HFFc6 (cell line): Measurements from ENCODE around the gene PHF1. TPM values are rescaled to one million over a fixed set of nuclear protein-coding genes. Genes with fewer than 3 reads are reported as not detected.

Experiments
- DNase-seq: peaks from one replicate; pipeline ENCODE4 v3.0.0-alpha.2; 2018
- H3K27ac Mint-ChIP-seq: 2 replicates; pipeline ENCODE4 v1.8.0; 2020; ENCODE audit warnings: mild to moderate bottlenecking, mixed read lengths
- H3K27me3 Mint-ChIP-seq: 2 replicates; pipeline ENCODE4 v1.8.0; 2021; ENCODE audit warnings: mild to moderate bottlenecking, moderate library complexity, mixed read lengths; ENCODE audit not compliant: insufficient read depth
- H3K36me3 Mint-ChIP-seq: 2 replicates; pipeline ENCODE4 v1.8.0; 2021; ENCODE audit warnings: low read depth, mixed read lengths
- H3K4me1 Mint-ChIP-seq: 2 replicates; pipeline ENCODE4 v1.8.0; 2020; ENCODE audit warnings: low read depth, mixed read lengths
- H3K4me3 Mint-ChIP-seq: 2 replicates; pipeline ENCODE4 v1.8.0; 2020; ENCODE audit warnings: mild to moderate bottlenecking, moderate library complexity, mixed read lengths
- H3K9me3 Mint-ChIP-seq: 2 replicates; pipeline ENCODE4 v1.8.0; 2020; ENCODE audit warnings: mild to moderate bottlenecking, mixed read lengths
- total RNA-seq, 6 experiments: library from RNA; stranded (reverse); fragmentation: NEBNext Ultra II Directional; extraction: Animal tissue kit (Norgen Biotek cat#: 25700); gene quantifications; 2 replicates in 1 of 6; 3 replicates in 5 of 6; pipeline ENCODE4 v1.2.3, GENCODE V29; 2021
- TF ChIP-seq, protein P1 (sequence below): fragments of 200-600 bp; sonication (generic); IDR thresholded peaks from 2 replicates; pipeline ENCODE4 v1.5.0; 2021; ENCODE audit warnings: antibody characterized with exemption, mild to moderate bottlenecking

The PHF1 gene
- total RNA-seq, 6 experiments from 2014 or later, result 43.2 to 52.8 (median 51.4) TPM

DNA sequence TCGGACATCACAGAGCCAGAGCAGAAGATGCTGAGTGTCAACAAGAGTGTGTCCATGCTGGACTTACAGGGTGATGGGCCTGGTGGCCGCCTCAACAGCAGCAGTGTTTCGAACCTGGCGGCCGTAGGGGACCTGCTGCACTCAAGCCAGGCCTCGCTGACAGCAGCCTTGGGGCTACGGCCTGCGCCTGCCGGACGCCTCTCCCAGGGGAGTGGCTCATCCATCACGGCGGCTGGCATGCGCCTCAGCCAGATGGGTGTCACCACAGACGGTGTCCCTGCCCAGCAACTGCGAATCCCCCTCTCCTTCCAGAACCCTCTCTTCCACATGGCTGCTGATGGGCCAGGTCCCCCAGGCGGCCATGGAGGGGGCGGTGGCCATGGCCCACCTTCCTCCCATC is 32.2 kb downstream of the PHF1 start:
- Mint-ChIP-seq H3K9me3 (no peaks in the 10 kb centered on the region), H3K36me3 (peaks cover 28% of the 10 kb centered on the region), H3K4me1 (peaks cover 12% of the 10 kb centered on the region), H3K27me3 (no peaks in the 10 kb centered on the region; the same call in 1 of the 2 replicates), H3K4me3 (no peak overlapping the region), H3K27ac (no peak overlapping the region)
- TF ChIP-seq, protein P1, sequence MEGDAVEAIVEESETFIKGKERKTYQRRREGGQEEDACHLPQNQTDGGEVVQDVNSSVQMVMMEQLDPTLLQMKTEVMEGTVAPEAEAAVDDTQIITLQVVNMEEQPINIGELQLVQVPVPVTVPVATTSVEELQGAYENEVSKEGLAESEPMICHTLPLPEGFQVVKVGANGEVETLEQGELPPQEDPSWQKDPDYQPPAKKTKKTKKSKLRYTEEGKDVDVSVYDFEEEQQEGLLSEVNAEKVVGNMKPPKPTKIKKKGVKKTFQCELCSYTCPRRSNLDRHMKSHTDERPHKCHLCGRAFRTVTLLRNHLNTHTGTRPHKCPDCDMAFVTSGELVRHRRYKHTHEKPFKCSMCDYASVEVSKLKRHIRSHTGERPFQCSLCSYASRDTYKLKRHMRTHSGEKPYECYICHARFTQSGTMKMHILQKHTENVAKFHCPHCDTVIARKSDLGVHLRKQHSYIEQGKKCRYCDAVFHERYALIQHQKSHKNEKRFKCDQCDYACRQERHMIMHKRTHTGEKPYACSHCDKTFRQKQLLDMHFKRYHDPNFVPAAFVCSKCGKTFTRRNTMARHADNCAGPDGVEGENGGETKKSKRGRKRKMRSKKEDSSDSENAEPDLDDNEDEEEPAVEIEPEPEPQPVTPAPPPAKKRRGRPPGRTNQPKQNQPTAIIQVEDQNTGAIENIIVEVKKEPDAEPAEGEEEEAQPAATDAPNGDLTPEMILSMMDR, result no peak
- no peak for DNase-seq

GRCh38 chr6:33443619-33444504 is 33.0 kb downstream of the PHF1 start:
- Mint-ChIP-seq H3K27me3 (no peaks in the 10 kb centered on the region; the same call in 1 of the 2 replicates), H3K9me3 (no peaks in the 10 kb centered on the region), H3K36me3 (peaks cover 28% of the 10 kb centered on the region), H3K27ac (no peak overlapping the region), H3K4me1 (peaks cover 12% of the 10 kb centered on the region), H3K4me3 (no peak overlapping the region)
- DNase-seq, result no peak
- TF ChIP-seq, protein P1, result no peak

DNA sequence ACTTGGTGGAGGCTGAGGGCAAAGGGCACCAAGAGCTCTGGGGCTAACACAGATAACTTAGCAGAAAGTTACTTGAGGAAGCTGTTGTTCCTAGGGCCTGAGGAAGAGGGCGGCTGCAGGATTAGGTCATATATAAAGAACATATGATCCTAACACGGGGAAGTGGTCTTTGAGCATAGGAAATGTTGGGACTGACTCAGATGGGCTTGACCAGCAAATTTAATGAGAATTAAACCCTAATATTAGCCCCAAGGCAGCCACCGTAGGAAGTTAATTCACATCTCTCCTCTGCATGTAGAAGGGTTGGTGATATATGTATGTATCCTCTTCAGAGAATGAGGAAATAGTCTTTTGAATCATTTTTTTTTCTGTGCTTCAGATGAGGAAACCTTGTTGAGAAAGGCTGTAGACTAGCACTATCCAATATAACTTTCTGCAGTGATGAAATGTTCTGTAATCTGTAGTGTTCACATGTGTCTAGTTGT is 34.3 kb downstream of the PHF1 start:
- peak overlapping the region; percentile 36; the same call in 1 of the 2 replicates for H3K27ac Mint-ChIP-seq
- no peak for DNase-seq
- no peaks in the 10 kb centered on the region for H3K4me1 Mint-ChIP-seq
- no peaks in the 10 kb centered on the region for H3K27me3 Mint-ChIP-seq
- TF ChIP-seq, protein P1, result no peak
- no peaks in the 10 kb centered on the region for H3K9me3 Mint-ChIP-seq
- H3K4me3 Mint-ChIP-seq, result no peak overlapping the region
- H3K36me3 Mint-ChIP-seq, result peaks cover 27% of the 10 kb centered on the region

GRCh38 chr6:33446356-33446755 is 35.5 kb downstream of the PHF1 start:
- Mint-ChIP-seq H3K4me1 (no peaks in the 10 kb centered on the region), H3K4me3 (no peak overlapping the region), H3K27me3 (no peaks in the 10 kb centered on the region), H3K9me3 (no peaks in the 10 kb centered on the region), H3K27ac (peak overlapping the region; percentile 31; the same call in 1 of the 2 replicates), H3K36me3 (peaks cover 23% of the 10 kb centered on the region)
- no peak for DNase-seq
- TF ChIP-seq, protein P1, result no peak

DNA sequence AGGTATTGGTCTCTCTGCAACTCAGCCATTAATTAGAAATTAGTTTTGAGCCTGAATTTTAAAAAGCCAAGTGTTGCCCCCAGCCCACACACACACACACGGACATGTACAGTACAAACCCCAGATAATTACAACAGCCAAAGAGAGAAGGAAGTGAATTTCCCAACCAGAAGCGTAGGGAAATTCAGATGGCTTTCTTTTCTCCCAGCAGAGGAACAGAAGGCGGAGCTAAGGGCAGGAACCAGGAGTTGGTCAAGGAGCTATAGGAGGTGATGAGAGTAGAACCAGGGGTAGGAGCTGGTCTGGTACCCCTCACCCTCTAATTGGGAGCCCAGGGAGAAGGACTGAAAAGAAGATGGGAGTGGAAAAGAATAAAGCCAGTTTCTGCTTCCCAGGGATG is 39.6 kb downstream of the PHF1 start:
- Mint-ChIP-seq H3K27me3 (peaks cover 11% of the 10 kb centered on the region), H3K27ac (no peak overlapping the region), H3K4me1 (peaks cover 18% of the 10 kb centered on the region), H3K4me3 (no peak overlapping the region), H3K36me3 (peaks cover 23% of the 10 kb centered on the region), H3K9me3 (no peaks in the 10 kb centered on the region)
- no peak for DNase-seq
- TF ChIP-seq, protein P1, result no peak
